HG02884 (cell line): Measurements from ENCODE around the gene SLC22A15.
"Not testable (repeated sequence)": the region's sequence is repeated elsewhere in the genome, so short reads cannot be mapped to it uniquely, and the experiment has no call there.

Source experiments
- ATAC-seq: cut with Tn5 transposase; IDR thresholded peaks from one replicate; pipeline ENCODE4 v1.9.1; 2021; ENCODE audit warnings: mild to moderate bottlenecking, moderate library complexity; ENCODE audit not compliant: unreplicated experiment

The SLC22A15 gene

GRCh38 chr1:116031302-116031835, 55.1 kb downstream of the SLC22A15 start:
- ATAC-seq: no peak

- ATAC-seq: no peak
These were observed 57.0 kb downstream of the SLC22A15 start for GRCh38 chr1:116033322-116033721.

- no peak for ATAC-seq
These were observed 59.9 kb downstream of the SLC22A15 start for GRCh38 chr1:116036255-116036654.

- ATAC-seq: no peak
These were observed 62.4 kb downstream of the SLC22A15 start for GRCh38 chr1:116038679-116039078.

GRCh38 chr1:116044071-116044470, 67.8 kb downstream of the SLC22A15 start:
- no peak for ATAC-seq

- not testable (repeated sequence) for ATAC-seq
These were observed 70.6 kb downstream of the SLC22A15 start for GRCh38 chr1:116046933-116047332.

GRCh38 chr1:116051896-116052295, 75.6 kb downstream of the SLC22A15 start:
- ATAC-seq: not testable (repeated sequence)

GRCh38 chr1:116062201-116062600, 85.9 kb downstream of the SLC22A15 start:
- no peak for ATAC-seq

GRCh38 chr1:116064616-116065015, 88.3 kb downstream of the SLC22A15 start:
- ATAC-seq: no peak

GRCh38 chr1:116066868-116067565, 90.7 kb downstream of the SLC22A15 start:
- ATAC-seq: no peak

GRCh38 chr1:116067566-116067890, 91.2 kb downstream of the SLC22A15 start:
- no peak for ATAC-seq

- ATAC-seq: no peak
These were observed 99.3 kb downstream of the SLC22A15 start for GRCh38 chr1:116075575-116075974.

- ATAC-seq: no peak
These were observed 99.7 kb downstream of the SLC22A15 start for GRCh38 chr1:116075990-116076389.

GRCh38 chr1:116076831-116077230, 100.5 kb downstream of the SLC22A15 start:
- no peak for ATAC-seq

- ATAC-seq: no peak
These were observed 102.4 kb downstream of the SLC22A15 start for GRCh38 chr1:116078699-116079223.

GRCh38 chr1:116087628-116088027, 111.3 kb downstream of the SLC22A15 start:
- no peak for ATAC-seq

GRCh38 chr1:116089870-116090269, 113.6 kb downstream of the SLC22A15 start:
- no peak for ATAC-seq

- ATAC-seq: no peak
These were observed 114.8 kb downstream of the SLC22A15 start for GRCh38 chr1:116091083-116091482.

GRCh38 chr1:116092752-116093489, 116.6 kb downstream of the SLC22A15 start:
- ATAC-seq: no peak

- ATAC-seq: no peak
These were observed 118.7 kb downstream of the SLC22A15 start for GRCh38 chr1:116095027-116095426.

GRCh38 chr1:116096013-116096618, 119.8 kb downstream of the SLC22A15 start:
- ATAC-seq: no peak

GRCh38 chr1:116097626-116098025, 121.3 kb downstream of the SLC22A15 start:
- ATAC-seq: no peak
